HG03159 (cell line): Measurements from ENCODE around the gene NEU4.

Experiments used
- ATAC-seq: cut with Tn5 transposase; IDR thresholded peaks from one replicate; pipeline ENCODE4 v1.9.1; 2021; ENCODE audit warnings: mild to moderate bottlenecking, moderate library complexity; ENCODE audit not compliant: unreplicated experiment

Gene NEU4

DNA sequence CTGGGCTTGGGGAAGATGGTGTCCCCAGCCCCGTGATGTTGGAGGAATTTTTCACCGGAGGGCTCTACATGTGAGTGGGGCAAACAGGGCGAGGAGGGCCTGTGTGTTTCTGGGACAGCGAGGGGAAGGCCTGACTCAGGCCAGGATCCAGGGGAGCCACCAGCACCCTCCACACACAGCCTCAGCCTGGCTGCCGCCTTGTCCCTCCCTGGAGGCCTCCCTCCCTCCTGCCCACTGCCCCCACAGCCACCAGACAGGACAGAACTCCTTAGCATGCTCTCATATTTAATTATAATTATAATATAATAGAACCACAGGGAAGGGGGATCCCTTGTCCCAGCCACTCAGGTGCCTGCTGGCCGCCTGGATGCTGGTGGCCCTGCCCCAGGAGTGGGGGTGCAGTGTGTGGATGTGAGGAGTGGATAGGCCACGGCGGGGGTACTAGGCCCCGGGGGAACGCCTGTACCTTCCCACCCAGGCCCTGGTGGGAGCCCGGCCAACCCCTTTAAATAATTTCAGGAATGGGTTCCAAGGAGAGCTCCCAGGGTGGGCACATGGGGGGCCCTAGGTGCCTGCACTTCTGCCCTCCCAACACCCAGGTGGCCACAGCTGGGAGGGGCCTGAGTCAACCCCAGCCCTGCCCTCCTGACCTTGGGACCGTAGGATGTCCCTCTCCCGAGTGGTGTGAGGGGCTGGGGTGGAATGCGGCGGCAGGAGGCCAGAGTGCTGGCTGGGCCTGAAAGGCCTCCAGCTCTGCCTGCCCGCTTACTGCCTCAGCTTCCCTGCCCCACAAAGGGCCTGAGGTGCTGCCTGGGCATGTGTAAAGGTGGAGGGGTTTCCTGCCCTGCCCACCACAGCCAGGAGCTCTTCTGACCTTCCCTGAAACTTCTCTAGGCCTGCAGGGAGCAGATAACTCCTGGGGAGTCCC is 40.9 kb downstream of the NEU4 start:
- ATAC-seq, result no peak

DNA sequence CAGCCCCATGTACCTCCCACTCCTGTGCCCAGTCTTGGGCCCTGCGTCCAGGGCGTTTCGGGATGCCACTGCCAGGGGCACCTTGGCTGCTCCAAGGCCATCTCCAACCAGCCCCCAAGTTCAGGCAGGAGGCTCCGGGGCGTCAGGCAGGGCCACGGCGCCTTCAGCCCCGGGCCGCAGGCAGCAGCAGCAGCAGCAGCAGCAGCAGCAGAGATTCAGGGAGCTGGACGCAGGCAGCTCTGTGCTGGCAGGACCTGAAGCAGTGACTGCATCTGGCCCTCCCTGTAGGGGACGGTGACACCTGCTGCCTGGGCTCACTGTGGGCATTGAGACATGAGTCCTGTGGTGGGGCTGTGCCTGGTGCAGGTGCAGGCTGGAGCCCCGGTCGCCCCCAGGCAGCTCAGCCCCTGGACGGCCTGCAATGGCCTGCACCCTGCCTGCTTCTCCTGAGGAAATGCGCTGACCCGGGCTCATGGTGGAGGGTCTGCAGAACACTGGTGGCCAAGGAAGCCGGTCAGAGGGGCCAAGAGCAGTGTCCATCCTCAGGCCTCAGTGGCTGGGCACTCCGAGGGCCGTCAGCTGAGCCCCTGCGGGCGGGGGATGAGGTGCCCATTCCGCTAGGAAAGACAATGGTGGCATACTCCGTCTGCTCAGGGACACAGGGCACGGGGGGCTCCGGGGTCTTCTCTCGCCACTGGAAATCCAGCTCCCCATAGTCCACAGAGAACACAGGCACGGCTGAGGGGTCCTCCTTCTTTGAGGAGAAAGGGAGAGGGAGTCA is 41.7 kb downstream of the NEU4 start:
- no peak for ATAC-seq

DNA sequence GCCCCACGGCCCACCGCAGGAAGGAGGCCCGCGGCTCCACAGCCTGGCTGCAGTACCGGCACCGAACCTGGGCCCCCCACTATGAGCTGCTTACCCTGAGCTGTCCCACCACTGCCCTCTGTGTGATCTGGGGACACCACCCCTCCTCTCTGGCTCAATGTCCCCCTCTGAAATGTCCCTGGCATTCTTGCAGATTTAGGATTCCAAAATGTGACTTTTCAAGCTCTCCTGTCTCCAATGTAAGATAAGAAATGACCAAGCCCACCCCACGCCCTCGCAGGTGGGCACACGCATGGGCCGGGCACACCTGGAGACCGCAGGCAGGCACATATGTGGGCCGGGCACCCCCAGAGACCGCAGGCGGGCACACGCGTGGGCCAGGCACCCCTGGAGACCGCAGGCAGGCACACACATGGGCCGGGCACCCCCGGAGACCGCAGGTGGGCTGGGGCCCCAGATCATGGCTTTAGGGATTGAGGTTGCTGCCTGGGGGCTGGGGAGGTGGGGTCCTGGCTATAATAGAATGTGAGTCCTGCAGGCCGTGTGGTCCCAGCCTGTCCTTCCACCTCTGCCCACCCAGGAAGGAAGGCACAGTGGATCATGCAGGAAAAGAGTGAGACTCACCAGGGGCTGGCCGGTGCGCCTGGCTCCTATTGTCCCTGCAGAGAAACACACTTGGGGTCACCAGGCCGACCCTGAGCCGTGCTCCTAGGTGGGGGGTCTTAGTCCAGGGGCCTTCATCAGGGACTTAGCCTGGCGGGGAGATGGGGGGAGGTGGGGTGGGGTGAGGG is 42.5 kb downstream of the NEU4 start:
- ATAC-seq, result no peak

DNA sequence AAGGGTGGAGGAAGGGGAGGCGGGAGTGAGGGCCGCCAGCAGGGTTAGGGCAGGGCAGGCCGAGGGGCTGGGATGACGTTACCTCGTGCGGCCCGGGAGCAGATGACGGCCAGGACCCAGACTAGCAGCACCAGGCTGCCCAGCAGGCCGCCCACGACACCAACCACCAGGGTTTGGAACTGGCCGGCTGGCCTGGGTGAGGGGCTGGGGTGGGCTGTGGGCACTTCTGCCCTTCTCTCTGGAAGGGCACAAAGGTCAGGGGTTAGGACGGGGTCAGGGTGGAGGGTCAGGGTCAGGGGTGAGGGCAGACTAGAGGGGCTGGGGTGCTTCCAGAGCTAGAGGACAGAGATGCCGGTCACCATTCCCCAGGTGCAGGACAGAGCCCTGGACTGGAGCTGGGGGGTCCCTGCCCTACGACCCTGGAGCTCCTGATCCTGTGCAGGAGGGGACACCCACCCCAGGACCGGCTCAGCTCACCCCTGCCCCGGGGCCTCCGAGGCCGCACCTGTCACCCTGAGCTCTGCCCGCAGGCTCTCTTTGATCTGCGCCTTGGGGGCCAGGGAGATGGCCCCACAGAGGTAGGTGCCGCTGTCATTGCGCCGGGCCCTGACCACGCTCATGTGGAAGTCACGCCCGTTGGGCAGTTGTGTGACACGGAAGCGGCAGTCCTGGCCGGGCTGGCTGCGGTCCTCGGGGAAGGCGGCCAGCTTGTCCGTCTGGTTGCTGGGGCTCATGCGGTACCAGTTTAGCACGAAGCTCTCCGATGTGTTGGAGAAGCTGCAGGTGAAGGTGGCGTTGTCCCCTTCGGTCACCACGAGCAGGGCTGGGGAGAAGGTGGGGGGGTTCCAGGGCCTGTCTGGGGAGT is 43.4 kb downstream of the NEU4 start:
- no peak for ATAC-seq

DNA sequence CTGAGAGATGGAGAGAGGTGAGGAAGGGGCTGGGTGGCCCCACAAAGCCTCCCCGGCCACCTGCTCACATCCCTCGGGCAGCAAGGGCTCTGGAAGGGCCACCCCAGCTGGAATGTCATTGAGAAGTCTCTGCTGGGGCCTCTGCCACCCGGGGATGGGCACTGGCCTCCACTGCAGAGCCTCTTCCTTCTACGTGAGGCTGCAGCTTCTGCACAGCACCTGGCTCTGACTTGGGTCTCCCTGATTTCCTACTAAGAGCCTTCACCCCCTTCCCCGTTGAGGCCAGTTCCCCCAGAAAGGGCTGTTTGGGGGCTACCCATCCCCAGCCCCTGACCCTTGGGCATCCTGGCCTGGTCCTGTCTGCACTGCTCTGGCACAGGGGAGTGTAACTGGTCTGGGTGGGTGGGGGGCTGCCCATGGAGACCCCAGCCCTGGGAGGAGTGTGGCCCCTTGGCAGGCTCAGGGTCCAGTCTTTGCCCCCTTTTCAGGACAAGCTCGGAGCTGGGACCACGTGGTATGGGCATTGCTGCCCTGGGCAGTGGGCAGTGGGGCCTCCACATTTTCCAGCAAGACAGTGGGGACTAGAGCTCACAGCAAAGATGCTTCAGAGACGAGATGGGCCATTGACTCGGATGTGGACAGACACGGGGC is 44.1 kb downstream of the NEU4 start:
- no peak for ATAC-seq

DNA sequence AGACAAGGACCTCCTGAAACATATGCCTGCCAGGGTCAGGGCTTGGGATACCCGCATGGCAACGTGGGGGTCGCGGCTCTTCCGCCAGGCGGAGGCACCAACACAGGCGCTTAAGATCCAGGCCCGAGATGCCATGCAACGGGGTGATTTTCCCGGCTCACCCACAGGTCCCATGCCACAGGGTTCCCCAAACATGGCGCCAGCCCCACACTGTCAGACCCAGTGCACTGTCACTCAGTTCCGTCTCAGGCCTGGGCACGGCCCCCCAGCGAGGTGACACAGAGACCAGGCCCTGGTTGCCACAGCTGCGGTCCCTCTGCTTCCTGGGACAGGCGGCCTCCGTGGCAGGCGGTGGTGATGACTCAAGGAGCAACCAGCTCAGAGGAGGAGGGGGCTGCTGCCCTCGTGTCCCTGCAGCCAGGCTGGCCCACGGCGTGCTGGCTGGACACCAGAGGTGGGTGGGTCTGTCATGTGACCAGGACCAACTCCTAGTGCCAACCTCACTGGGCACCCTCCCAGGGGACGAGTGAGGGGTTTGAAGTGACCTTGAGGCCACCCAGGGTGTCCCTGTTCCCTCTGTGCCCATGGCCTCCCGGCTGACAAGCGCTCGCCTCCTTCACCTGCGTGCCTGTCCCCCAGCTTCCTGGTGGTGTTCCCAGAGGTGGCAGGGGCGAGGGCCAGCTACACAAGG is 44.8 kb downstream of the NEU4 start:
- no peak for ATAC-seq

DNA sequence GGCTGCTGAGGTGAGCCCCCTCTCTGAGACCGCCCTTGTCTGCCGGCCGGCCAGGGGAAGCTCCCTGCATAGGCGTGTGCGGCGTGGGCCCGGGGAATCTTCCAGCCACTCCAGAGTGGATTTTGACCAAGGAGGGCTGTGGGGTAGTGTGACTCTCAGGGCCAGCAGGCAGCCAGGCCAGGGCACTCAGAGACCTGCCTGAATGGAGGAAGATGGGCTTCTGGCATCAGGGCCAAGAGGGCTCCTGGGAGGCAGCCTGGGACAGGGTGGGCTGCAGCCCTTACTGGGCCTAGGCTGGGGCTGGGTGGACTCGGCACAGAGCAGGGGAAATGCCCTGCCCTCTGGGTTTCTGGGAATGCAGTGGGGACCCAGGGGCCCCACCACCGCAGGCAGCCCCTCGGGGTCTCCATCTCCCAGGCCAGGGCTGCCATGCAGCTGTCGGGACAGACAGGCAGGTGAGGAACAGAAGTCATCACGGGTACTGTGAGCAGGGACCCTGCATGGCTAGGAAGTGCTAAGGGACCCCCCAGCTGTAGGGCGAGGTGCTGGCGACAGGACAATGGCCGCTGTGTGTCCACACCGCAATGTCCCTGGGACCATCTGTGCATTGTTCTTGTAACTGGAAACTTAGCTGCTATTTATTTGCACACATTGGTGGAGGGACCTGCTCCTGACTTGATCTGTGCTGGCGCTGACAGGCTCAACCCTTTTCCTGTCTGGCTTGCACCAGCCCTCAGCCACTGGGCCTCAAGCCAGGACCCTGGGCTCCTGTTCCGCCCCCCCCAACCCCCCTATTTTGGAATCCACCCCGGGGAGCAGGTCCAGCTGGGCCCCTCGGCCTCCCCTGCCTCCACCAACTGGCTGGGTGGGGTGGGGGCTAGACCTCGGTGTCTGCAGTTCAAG is 45.6 kb downstream of the NEU4 start:
- no peak for ATAC-seq

DNA sequence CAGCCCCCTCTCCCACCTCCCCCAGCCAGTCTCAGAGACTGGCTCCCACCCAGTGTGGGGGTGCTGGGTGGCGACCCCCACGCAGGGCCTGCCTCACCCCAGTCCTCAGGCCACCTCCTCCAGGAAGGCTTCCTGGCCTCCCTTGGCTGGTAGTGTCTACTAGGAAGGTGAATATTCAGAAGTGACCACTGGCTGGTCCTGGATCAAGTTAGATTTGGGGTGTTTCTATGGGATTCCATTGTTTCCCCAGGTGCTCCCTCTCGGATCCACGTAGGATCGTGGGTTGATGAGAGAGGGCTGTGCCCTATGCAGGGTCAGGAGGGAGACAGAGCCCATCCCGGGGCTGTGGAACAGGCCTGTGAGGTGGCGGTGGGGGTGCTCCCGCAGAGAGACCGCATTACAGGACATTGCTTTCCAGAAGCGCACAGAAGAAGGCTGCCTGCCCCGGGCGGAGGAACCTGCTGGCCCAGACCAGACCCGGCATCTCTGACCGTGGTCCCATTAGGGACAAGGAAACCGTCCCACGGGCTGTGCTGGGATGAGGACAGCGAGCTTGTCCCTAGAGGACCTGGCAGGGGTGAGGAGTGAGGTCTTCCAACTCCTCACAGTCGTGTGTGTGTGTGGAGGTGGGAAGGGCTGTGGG is 46.4 kb downstream of the NEU4 start:
- no peak for ATAC-seq

DNA sequence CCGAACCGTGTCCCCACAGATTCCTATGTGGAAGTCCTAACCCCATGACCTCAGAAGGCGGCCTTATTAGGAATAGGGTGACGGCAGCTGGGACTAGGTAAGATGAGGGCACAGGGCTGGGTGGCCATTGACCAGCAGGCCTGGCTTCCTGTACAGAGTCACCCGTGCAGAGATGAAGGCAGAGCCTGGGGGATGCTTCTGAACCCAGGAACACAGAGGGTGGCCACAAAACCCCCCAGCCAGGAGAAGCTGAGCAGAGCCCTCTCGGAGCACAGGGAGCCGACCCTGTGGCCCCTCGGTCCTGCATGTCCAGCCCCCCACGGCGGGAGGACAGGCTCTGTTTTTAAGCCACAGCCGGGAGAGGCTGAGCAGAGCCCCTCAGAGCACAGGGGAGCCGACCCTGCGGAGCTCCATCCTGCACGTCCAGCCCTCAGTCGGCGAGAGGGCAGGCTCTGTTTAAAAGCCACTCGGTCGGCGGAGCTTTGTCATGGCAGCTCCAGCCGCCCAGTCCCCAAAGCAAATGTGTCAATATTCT is 47.0 kb downstream of the NEU4 start:
- ATAC-seq, result no peak

DNA sequence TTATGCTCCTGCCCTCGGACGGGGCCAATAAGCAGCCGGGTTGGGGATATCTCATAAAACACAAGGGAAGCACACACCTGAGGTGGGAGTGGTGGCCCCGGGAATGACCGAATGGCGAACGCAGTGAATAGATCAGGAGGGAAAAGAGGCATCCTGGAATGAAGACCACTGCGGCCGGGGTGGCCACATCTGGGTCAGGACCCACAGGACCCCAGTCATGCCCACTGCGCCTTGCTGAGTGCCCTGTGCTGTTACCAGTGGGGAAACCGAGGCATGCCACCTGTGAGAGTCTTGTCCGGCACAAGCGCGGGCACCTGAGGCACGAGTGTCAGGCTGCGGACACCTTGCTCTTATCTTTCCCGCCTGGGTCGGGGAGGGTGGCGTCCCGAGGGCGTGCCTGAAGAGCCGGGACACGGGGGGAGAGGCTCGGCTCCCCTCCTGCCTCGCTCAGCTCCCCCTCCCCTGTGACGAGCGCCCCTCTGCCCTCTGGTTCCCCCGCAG is 48.1 kb downstream of the NEU4 start:
- ATAC-seq, result no peak

DNA sequence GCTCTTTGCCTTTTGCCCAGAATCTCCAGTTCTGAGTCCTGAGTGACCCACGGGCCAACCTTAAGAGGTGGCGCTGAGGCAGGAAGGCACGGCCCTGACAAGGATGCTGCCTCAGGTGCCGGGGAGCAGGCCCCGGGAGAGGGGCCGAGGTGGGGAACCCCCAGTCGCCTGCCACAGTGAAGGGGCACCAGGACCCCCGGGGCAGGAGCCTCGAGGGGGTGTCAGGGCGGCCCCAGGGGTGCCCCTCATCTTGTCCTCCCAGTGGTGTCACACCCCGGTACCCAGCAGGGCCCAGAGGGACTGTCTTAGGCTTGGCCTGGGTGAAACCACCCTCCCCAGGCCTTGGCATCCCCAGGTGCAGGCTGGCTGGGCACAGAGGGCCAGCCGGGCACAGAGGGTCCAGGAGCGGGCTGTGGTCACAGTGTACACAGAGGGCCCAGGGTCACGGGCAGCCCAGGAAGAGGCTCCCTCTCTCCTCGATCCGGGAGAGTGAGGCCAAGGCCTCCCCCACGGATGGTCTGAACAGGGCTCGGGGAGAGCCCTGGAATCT is 48.7 kb downstream of the NEU4 start:
- no peak for ATAC-seq

DNA sequence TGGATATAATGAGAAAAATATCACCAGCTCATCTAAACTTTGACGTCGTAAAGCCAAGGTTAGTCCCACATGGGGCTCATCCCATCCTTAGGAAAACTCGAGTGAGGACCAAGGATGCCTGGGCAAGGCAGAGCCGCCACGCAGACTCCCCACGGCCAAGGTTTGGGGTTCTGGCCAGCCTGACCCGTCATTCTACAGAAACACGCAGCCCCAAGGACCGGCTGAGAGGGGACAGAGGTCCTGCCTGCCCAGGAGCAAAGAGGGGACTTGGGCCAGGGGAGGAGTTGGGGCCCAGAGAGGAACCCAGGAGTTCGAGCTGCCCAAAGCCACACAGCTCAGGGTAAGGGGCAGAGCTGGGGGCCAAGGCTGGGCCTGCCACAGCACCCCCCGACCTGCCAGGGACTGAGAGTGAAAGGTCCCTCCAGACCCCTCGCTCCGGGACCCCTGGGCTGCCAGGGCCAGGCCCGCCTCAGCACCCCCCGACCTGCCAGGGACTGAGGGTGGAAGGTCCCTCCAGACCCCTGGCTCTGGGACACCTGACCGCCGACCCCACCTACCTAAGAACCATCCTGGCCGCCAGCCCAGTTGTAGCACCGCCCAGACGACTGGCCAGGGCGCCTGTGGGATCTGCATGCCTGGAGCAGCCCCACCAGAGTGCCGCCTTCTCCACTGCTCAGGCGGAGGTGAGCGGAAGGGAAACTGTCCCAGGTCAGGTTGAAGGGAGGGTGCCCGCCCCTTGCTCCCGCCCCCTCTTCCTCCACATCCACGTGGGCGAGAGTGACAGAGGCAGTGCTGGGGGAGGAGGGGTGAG is 49.4 kb downstream of the NEU4 start, which contains the start of gene PDCD1:
Gene PDCD1, minus strand, starts transcription at position 689 of the 811 bp plus-strand sequence. Its CDS starts 56 bp downstream, at position 633.
- ATAC-seq, result peak; percentile 41

DNA sequence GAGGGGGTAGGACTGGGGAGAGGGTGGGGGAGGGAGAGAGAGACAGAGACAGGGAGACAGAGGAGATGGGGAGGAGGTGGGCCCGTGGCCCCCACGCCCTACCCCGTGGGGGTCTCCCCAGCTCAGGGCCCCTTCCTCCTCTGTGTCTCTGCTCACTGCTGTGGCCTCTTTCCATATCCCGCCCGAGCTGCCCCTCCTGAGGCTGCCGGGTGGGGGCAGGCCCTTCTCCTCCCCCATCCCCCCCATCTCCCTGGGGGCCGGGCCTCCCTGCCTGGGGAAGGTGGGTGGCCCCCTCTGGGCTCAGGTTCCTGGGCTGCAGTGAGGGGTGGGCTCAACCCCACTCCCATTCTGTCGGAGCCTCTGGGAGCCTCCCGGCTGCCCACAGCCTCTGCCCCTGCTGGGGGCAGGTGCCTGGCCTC is 50.0 kb downstream of the NEU4 start:
- peak; percentile 18 for ATAC-seq

DNA sequence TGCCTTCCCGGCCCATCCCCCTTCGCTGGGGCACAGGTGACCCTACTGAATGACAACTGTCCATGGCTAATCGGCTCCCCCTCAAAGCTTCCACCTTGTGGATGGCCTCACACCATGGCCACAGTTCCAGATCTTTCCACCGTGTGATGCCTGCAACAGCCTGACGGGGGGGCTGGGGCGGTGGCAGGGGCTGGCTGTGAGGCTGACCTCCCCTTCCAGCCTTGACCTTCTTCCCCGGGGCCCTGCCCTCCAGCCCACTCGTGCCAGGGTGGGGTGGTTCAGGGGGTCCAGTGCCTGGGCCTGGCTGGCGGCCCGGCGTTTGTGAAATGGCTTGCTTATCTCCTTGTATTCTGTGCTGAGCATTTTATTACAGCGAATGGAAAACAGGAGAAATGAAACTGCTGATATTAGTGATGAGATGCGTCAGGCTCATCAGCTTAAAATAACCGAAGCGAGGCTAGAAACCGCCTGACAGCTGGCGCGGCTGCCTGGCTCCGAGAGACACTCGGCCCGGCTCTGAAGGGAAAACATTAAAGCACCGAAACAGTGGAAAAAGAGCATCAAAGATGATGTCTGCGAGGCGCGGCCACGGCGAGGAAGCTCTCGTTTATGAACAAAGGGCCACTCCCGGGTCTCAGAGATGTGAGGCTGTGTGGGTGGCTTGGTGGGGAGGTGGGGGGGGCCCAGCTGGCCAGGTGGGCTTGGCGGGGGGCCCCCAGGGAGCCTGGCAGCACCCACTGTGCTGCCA is 50.6 kb downstream of the NEU4 start:
- peak; percentile 54 for ATAC-seq
